Measurements from ENCODE around the gene FARP2.

FARP2 gene

DNA sequence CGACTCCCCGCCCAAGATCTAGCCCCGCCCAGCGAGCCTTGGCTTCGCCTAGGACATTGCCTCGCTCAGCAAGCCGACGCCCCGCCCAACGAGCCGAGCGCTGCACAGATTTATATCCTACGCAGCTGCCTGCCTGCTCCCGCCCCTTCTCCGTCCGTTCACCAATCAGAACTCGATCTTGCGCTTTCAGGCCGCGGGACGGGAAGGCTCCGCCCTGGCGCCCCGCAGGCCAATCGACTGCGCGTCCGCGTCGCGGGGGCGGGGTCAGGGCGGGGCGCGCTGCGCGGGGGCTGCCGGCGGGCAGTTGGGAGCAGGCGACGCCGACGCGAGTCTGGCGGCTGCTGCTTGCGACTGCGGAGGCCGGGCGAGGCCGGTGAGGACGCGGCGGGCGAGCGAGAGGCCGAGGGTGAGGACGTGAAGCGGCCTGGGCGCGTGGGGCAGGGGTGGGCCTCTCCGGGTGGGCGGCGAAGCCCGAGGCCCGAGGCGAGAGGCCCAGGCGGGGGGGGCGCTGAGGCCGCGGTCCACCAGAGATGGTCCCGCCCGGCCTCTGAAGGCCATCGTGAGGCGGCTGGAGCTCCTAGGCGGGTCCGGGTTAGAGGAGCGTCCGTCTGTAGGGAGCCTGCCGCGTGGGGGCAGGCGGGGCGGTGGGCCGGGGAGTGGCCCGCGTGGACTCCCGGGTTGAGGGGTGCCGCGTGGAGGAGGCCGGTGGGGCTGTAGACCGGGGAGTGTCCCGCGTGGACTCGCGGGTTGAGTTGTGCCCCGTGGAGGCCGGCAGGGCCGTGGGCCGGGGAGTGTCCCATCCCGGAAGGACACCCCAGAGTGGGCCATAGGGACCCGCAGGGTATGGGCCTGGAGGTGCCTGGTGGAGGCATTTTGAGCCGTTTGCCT lies at the start of gene FARP2:
TSS of gene FARP2 (plus strand) at position 303 of the 888 bp plus-strand sequence. CDS start 16,823 bp downstream, outside the sequence.
- peak within 1 kb of the TSS; percentile 86 for H3K4me3 ChIP-seq (ENCODE audit: low read depth, low read length)
- TF ChIP-seq, protein P1, sequence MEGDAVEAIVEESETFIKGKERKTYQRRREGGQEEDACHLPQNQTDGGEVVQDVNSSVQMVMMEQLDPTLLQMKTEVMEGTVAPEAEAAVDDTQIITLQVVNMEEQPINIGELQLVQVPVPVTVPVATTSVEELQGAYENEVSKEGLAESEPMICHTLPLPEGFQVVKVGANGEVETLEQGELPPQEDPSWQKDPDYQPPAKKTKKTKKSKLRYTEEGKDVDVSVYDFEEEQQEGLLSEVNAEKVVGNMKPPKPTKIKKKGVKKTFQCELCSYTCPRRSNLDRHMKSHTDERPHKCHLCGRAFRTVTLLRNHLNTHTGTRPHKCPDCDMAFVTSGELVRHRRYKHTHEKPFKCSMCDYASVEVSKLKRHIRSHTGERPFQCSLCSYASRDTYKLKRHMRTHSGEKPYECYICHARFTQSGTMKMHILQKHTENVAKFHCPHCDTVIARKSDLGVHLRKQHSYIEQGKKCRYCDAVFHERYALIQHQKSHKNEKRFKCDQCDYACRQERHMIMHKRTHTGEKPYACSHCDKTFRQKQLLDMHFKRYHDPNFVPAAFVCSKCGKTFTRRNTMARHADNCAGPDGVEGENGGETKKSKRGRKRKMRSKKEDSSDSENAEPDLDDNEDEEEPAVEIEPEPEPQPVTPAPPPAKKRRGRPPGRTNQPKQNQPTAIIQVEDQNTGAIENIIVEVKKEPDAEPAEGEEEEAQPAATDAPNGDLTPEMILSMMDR (IDR thresholded peaks at IDR 0.05; ENCODE audit: low read depth, low read length), result no peak

- H3K4me3 ChIP-seq (ENCODE audit: low read depth, low read length), result no peak overlapping the region
- TF ChIP-seq, protein P1 (IDR thresholded peaks at IDR 0.05; ENCODE audit: low read depth, low read length), result no peak
These were observed 49.0 kb upstream of the FARP2 start for GRCh38 chr2:241307055-241307454.

- TF ChIP-seq, protein P1 (IDR thresholded peaks at IDR 0.05; ENCODE audit: low read depth, low read length), result no peak
These were observed 47.8 kb upstream of the FARP2 start for GRCh38 chr2:241308267-241308666.

DNA sequence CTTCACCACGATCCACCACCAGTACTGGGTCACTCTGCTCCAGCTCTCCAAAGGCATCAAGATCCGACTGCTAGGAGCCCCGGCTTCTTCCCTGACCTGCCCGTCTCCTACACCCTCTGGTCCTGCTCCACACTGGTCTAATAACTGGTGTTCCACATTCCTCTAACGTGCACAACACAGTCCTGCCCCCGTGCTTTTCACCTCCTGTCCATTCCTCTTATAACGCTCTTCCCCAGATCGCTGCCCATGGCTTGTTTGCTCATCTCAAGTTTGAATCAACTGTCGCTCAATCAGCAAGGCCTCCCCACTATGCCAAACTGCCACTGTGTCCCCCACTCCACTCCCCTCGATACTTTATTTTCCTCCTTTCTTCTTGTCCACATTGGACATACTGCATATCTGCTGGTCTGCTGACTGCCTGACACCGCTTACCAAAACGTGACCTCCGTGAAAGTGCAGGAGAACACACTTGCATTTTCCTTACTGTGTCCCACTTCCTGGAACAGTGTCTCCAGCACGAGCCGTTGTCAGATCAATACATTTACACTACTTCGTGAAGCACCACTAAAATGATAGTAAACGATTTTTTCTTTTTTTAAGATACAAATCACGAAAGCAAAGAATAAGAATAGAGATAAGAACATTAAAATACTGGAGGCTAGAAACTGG lies 47.1 kb upstream of the FARP2 start:
- TF ChIP-seq, protein P1 (IDR thresholded peaks at IDR 0.05; ENCODE audit: low read depth, low read length), result no peak
- no peak overlapping the region for H3K4me3 ChIP-seq (ENCODE audit: low read depth, low read length)

More at GRCh38 chr2:241308267-241308666, 47.8 kb upstream of the FARP2 start:
- no peak overlapping the region for H3K4me3 ChIP-seq (ENCODE audit: low read depth, low read length)

GRCh38 chr2:241309684-241310117 lies 46.4 kb upstream of the FARP2 start:
- no peak overlapping the region for H3K4me3 ChIP-seq (ENCODE audit: low read depth, low read length)
- TF ChIP-seq, protein P1 (IDR thresholded peaks at IDR 0.05; ENCODE audit: low read depth, low read length), result no peak

- TF ChIP-seq, protein P1 (IDR thresholded peaks at IDR 0.05; ENCODE audit: low read depth, low read length), result no peak
- no peak overlapping the region for H3K4me3 ChIP-seq (ENCODE audit: low read depth, low read length)
These were observed 45.0 kb upstream of the FARP2 start for GRCh38 chr2:241310917-241311566.

All from WI38 (cell line).